ENCODE results near the gene C14orf180.

The C14orf180 gene

DNA sequence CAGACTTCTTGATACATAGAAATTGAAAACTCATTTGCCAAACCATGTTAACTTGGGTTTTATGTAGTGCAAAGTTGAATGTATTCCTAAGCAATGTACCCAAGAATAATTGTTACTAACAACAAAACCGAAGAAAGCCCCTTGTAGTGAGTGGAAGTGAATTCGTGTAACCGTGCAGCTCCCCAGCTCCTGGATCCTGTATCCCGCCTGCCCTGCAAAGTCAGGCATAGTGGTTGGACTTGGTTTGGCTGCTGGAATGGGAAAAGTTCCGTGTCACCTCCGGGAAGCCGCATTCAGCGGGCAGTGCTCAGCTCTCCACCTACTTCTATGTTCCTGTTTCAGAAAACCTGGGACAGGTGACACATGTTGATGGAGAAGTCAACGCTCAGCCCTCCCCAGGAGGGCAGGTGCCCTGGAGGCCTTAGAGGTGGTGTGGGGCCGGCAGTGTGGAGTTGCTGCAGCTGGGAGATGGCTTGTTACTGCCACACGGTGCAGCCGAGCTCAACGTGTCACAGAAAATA lies 29.2 kb upstream of the C14orf180 start:
- DNase-seq (ENCODE audit: low read depth in 2 of 2) = no peak

DNA sequence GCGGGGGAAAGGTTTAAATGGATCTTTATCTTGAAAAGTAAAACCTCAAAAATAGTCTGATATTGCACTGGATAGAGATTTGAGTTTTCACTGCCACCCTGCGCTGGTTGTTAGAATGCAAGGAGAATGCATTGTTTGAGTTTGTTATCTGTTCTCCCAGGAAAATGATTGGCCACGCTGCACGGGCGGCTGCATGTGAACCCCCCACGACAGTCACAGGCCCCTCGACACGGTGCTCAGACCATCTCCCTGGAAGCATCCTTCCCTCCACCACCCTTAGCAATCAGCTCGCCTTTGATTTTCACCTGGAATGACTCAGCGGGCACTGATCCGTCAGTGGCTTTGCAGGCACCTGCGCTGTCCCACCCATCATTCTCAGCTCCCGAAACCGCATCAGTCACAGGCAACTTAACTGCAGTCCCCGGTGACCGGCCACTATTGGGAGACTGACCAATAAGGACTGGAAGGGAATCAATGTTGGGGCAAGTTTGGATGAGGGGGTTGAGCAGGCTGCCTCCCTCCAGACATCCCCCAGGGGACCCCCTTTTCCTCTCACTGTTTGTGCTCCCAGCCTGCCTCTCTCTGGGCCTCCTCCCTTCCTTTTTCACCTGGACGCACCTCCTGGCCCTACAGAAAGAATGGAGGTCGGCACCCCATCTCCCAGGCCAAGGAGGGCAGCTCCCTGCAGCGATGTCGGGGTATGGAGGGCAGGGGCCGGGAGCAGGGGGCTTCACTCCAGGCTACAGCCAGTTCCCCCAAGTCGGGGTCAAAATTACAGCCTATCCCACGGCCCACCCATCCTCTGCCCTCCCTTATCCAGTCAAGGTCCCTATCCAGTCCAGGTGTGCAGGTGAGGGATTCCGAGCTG lies 28.5 kb upstream of the C14orf180 start:
- no peak for DNase-seq (ENCODE audit: low read depth in 2 of 2)

DNA sequence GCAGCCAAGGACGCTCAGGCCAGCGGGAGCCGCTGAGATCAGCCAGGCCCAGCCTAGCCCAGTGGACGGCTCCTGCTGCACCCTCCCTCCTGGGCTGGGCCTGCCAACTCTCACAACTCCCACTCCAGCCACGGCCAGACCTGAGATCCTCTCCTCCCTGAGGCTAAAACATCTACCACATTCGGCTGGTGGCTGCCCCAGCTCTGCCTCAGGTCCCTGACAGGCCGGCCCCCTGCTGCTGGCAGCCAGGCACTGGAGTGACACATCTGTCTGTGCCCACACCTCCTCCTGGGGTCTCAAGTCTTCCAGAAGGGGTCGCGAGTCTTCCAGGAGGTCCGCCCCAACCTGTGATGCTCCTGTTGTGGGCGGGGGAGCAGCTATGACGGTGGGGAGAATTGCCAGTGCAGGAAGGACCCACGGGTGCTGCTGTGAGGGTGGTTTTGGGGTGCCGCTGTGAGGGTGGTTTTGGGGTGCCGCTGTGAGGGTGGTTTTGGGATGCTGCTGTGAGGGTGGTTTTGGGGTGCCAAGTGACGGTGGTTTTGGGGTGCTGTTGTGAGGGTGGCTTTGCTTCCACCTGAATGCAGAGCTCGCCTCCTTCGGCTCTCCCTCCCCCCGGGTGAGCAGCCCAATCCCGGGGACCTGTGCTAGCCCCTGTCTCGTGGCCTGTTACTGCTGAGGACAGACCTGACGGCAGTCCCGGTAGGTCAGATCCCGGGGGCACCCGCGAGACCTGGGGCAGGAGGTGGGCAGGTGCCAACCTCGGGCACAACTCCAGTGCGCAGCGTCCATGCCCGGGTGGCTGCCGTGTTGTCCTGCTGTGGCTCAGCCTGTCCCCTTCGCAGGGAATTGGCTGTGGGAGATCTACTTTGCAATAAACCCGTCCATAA lies 27.5 kb upstream of the C14orf180 start:
- no peak for DNase-seq (ENCODE audit: low read depth in 2 of 2)

DNA sequence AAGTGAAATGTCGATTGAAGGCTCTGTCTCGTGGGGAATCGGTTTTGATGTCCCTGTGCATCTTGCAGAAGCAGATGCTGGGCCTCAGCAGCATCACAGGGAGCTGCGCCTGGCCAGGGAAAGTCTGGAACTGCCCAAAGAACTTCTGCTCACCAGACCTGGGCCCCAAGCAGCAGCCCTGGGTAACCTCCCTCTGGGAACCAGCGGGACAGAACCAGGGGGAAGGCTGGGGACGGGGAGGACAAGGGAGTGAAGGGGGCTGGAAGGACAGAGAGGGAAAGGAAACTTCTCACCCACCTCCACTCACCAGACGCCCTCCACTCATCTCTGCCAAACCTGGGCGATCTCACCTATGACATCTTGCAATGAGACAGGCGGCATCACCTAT lies 26.8 kb upstream of the C14orf180 start:
- no peak for DNase-seq (ENCODE audit: low read depth in 2 of 2)

DNA sequence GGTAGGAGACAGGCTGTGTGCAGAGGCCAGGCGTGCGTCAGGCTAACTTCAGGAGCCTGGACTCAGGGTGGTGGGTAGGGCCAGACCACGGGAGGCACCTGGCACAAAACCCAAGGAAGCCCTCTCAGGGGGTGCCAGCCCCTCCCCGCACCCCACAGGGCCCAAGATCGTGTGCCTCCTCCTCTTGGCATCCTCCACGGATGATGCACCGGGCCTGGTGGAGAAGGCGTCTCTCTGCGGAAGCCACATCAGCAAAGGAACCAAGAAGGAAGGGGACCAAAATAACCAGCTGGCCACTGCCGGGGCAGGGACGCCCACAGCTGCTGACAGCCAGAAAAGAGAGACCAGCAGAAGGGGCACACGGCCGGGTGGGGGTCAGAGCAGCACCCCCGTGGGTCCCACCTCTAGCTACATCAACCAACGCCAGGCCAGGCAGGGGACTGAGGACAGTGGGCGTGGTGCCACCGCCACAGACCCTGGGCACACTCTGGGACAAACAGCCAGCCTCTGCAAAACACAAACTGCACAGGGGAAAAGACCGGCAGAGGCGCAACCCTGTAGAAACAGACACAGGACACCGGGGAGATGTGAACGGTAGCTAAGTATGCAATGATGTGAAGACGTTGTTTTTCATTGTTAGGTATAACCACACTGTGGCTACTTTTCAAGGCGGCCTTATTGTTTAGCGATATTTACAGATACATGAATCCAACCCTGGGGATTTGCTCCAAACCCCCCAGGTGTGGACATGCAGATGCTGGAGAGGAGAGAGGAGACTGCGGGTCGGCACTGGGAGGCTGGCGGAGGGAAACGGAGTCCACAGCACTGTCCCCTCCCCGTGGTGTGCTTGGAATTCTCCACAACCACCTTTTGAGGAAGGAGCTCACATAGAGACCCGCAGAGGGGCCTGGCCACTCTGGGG lies 26.1 kb upstream of the C14orf180 start:
- DNase-seq (ENCODE audit: low read depth in 2 of 2) = no peak

DNA sequence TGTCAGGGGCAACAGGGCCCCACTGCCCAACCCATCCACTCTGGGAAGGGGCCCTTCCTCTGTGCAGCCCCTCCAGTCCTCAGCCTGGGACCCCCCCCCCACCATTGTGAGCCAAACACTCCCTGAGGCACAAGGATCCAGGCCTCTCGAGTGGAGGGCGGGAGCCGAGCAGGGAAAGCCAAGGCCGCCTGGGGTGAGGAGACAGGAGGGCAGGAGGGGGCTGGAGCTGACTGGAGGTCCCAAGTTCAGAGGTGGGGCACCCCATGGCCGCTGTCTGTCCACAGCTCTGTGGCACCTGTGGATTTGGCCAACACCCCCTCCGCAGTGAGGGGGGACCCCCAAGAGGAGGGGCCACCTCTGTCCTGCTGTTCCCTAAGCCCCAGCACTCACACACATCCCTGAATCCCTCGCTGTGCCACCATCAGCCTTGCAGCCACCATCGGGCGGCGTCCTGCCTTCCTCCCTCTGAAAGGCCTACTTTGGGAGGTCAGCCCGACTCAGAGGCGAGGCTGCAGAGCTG lies 25.4 kb upstream of the C14orf180 start:
- DNase-seq (ENCODE audit: low read depth in 2 of 2) = no peak

DNA sequence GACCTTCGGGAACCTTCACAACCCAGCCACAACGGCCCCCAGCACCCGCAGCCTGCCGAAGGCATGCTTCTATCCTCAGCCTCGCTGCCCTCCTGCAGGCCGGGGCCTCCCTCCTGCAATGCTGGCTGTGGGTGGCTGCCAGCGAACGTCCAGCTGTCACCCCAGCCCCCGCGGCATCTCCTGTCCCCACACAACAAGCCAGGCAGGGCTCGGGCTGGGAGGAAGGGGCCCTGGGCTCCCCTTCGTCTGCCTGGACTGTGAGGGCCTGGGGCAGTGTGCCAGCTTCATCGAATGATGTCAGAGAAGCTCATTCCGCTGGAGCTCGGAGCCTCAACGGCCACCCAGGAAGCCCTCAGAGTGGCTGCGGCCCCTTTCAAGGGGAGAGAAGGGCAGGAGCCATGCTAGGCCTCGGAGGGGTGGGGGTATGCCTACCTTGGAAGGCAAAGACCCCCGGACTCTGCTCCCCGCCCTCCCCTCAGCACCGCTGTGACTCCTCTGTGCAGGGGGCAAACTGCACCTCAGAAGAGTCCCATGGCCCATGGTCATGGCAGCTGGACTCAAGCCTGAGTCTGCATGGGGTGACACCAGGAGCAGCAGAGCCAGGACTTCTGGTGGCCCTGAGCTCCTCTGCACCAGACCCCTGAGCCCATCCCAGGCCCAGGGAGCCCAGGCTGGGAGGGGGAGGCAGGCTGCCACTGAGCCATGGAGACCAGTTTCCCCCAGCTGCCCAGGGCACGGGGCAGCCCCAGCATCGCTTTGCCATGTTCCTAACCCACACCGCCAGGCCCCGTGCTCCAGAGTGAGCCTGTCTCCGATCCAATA lies 24.7 kb upstream of the C14orf180 start:
- DNase-seq (ENCODE audit: low read depth in 2 of 2) = no peak

DNA sequence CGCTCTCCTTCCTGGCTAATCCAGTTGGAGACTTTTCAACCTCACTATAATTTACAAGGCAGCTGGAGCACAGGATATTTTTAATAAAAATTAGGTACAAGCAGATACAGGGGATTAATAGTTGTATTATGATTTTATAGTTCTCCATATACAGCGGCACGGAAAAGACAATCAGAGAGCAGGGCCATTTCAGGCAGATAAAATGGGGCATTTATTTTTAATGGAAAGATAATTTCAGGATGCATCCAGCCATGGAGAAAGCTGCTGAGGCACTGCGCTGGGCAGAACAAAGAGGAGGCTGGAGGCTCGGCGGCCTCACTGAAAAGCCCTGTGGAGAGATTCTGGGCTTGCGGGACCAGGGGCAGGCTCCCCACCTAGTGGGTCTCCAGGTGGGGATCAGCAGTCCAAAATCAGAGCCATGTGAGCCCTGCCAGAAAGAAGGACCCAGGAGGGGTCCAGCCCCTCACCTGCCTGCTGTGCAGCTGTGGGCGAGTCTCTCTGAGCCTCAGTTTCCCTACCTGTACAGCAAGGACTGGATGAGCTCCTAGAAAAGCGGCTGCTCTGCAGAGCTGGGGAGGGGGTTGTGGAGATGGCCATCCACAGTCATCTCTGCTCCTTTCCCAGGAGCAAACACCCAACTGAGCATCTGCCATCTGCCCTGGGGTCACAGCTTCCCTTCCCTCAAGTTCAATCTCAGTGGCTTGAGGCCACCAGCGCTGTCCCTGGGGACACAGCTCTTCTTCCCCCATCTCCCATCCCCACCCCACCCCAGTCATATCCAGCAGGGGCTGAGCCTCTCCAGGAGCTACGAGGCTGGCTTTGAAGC lies 23.9 kb upstream of the C14orf180 start:
- DNase-seq (ENCODE audit: low read depth in 2 of 2) = no peak

DNA sequence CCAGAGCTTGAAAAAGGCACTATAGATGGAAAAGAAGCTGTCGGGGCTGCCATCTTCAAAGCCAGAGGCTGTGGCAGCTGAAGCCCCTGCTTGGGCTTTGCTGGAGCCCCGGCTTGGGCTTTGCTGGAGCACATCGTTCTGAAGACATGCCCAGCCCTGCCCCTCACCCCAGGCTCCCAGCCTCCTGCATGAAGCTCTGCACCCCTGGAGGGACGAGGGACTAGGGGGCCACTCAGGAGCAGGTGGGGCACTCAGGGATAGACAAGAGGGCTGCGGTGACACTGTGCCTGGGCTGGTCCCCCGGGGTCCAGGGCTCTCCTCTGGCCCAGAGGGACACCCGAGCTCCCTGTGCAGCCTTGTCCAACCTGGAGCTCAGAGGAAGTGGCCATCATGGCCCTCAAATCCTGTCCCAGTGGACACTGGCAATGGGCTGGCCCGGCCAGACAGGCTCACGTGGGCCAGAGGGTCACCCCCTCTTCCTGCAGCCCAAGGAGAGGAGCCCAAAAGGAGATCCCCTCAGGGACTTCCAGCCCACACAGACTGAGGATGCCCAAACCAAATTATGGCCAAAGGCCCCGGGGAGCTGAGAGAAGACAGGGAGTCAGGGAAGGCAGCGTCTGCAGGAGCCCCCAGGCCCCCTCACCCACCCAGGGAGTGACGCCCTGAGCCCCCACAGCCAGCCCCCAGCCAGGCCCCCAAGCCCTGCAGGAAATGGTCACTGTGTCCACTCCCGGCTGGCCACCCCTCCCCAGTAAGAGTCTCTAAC lies 23.1 kb upstream of the C14orf180 start:
- DNase-seq (ENCODE audit: low read depth in 2 of 2) = no peak

DNA sequence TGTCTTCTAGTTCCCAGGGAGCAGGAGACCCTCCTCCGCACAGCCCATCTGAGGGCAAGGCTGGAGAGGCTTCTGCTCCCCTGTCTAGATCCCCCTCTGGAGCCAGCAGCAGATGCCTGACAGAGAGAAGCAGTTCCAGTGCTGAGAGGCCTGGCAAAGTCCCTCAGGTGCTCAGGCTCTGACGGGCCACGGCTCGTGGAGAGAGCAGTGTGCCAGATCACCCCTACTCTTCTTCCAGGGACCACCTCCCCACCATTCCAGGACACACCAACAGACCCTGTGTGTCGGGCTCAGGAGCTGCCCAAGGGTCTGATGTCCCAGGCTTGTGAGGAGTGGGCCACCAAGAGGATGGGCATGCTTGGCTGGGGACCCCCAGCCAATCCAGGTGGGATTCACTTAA lies 22.5 kb upstream of the C14orf180 start:
- no peak for DNase-seq (ENCODE audit: low read depth in 2 of 2)

DNA sequence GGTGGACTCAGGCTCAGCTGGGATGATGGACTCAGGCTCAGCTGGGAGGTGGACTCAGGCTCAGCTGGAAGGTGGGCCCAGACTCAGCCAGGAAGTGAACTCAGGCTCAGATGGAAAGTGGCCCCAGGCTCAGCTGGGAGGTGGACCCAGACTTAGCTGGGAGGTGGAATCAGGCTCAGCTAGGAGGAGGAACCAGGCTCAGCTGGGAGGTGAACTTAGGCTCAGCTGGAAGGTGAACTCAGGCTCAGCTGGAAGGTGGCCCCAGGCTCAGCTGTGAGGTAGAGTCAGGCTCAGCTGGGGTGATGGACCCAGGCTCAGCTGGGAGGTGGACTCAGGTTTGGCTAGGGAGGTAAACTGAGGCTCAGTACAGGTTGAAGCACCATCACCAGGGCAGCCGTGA lies 21.8 kb upstream of the C14orf180 start:
- DNase-seq (ENCODE audit: low read depth in 2 of 2) = no peak

DNA sequence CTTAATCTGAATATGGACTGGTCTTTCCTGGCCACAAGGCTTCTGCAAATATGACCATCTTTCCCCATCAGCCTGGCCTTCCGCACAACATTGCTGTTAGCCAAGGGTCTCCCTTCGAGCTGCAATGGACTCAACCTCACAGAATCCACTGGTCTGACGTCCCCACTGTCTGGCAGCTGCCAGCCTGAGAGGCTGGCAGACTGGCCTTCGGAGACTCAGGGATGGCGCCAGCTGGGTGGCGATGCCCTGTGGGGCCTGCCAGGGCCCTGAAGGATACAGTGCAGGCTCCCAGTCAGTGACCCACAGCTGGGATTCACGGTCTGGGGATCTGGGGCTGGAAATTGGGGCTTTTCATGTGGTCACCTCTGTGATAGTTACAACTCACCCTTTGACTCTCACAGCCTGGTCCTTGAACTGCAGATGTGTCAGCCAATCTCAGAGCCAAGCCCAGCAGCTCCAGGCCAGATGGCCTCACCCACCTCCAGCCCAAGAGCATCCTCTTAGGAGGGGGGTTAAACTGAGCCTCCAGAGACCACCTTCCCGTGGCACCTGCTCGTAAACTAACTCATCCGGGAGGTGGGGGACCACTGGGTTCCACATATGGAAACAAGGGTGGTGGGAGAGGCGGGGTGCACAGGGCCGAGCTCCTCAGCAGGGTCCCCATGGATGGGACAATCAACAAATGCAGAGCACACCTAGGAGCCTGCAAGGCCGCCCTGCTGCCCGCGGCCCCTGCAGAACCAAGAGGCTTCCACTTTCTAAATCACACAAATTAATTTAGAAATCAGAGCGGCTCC lies 21.1 kb upstream of the C14orf180 start:
- no peak for DNase-seq (ENCODE audit: low read depth in 2 of 2)

DNA sequence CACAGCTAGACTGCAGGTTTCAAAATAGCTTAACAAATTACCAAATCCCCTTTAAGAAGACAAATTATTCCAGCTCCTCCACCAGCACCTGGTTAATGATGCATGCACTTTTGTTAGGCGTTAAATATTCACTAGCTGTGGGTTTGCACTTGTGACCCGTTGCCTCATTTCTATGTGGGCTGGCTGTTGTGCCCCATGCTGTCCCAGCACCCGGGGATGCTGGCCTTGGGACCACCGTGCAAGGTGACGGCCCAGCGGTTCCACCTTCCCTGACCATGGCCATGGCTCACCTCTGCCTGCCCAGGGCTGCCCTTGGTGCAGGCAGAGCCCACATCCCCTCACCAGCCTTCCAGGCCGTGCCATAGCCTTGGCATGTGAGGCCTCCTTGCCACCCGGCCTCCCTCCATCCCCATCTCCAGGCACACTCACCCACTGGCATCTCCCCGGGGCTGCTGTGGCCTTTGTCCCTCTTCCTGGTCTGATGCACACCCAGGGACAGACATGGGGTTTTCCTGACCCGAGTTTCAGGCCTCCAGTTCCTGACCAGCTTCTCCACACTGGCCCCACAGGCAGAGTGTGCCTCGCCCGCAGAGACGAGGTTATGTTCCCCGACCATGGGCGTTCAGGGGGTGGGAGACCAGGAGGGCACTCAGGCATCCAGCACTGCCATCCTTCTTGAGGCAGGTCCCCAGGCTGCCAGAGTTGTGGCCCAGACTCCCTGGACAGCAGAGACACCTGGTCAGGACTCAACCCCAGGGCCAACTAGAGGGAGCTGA lies 20.3 kb upstream of the C14orf180 start:
- no peak for DNase-seq (ENCODE audit: low read depth in 2 of 2)

DNA sequence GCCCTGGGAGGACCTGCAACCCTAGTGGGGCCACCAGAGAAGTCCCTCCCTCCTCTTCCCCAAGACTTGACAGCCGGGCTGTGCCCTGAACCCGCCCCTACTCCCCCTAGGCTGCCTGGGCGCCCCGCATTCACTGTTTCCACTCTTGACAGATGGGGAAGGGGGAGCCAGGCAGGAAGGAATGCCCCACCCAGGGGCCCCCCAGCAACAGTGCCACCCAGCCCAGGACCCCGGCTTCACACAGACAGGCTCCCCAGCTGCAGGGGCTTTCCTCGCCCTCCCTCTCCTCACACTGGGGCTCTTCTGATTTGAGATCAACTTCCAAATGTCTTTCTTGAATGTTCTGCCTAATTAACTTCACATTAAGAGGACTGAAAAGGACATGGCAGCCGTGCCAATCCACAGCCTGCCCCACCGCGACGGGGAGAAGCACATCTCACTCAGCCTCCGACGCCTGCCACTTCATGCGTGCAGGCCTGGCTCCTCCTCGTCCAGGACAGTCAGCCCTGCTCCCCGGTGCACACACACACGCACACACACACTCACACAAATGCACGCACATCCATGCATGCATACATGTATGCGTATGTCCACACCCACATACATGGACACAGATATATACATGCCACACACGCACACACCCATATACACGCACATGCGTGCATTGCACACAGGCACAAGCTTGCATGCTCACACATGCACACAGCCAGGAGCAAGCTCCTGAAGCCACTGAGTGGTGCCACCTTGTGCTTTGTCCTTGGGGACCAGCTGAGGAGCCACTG lies 19.6 kb upstream of the C14orf180 start:
- no peak for DNase-seq (ENCODE audit: low read depth in 2 of 2)

DNA sequence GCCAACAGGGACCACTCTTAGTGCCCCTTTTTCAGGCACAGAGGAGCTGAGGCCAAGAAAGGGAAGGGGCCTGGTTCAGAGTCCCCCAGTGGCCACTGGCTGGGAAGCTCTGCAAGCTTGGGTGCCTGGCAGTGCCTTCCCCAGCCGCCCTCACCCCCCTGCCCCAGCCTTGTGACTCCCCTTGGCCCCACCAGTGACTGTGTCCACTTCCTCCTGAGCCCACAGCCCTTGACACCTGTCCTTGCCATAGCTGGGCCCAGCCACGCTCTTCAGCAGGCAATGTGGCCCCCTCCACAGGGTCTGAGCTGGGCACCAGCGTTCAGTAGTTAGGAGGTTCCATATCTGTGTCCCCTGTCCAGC lies 19.0 kb upstream of the C14orf180 start:
- DNase-seq (ENCODE audit: low read depth in 2 of 2) = no peak

DNA sequence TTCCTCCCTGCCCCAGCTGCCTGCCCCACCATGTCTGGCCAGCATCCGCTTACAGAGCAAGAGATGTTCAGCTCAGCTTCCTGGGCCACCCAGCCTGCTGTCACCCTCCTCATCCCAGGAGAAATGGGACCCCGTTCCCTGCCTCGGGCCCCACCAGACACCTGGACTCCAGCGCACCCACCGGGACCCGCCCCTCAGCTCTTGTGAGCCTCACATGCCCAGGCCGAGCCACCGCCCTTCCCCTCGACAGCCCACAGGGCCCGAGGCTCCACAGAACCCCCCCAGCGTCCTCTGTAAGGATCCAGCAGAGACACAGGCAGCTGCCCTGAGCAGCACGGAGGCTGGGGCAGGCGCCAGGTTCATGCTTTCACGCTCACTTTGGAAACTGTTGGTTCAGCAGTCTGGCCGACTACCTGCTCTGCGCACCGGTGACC lies 18.4 kb upstream of the C14orf180 start:
- no peak for DNase-seq (ENCODE audit: low read depth in 2 of 2)

Data from activated CD8-positive, alpha-beta memory T cell treated with anti-CD3 and anti-CD28 coated beads for 4 hours (primary cell).